KMS-11 (cell line): ENCODE measurements around the gene KLF2.
"Not testable (repeated sequence)": the region's sequence is repeated elsewhere in the genome, so short reads cannot be mapped to it uniquely, and the experiment has no call there.

Source experiments
- H2AFZ ChIP-seq: fragments of 200-600 bp; sonication (generic); 2 replicates; pipeline ENCODE4 v1.6.1; 2016; ENCODE audit warnings: antibody characterized with exemption, mixed run types, low read depth
- H3K27ac ChIP-seq: fragments of 200-600 bp; sonication (generic); 2 replicates; pipeline ENCODE4 v1.6.1; 2016; ENCODE audit warnings: mild to moderate bottlenecking, mixed run types
- H3K27me3 ChIP-seq: fragments of 200-600 bp; sonication (generic); 2 replicates; pipeline ENCODE4 v1.6.1; 2017; ENCODE audit warnings: mild to moderate bottlenecking, low read depth, mixed run types, moderate library complexity; ENCODE audit not compliant: insufficient read depth
- H3K36me3 ChIP-seq: fragments of 200-600 bp; sonication (generic); 2 replicates; pipeline ENCODE4 v1.6.1; 2017; ENCODE audit warnings: mild to moderate bottlenecking, mixed run types; ENCODE audit not compliant: insufficient read depth
- H3K4me1 ChIP-seq: fragments of 200-600 bp; sonication (generic); 2 replicates; pipeline ENCODE4 v1.6.1; 2016; ENCODE audit warnings: mild to moderate bottlenecking, low read depth, mixed run types; ENCODE audit not compliant: poor library complexity, severe bottlenecking
- H3K4me2 ChIP-seq: fragments of 200-600 bp; sonication (generic); 2 replicates; pipeline ENCODE4 v1.7.0; 2016; ENCODE audit warnings: mild to moderate bottlenecking, mixed run types
- H3K4me3 ChIP-seq: fragments of 200-600 bp; sonication (generic); IDR thresholded peaks from 2 replicates; pipeline ENCODE4 v1.6.1; 2017; ENCODE audit warnings: low read depth, low read length, mixed read lengths; ENCODE audit not compliant: insufficient read depth
- H3K79me2 ChIP-seq: fragments of 200-600 bp; sonication (generic); 2 replicates; pipeline ENCODE4 v1.6.1; 2016; ENCODE audit warnings: low read depth, mixed run types; ENCODE audit not compliant: insufficient read depth
- H3K9ac ChIP-seq: fragments of 200-600 bp; sonication (generic); 2 replicates; pipeline ENCODE4 v1.6.1; 2016; ENCODE audit warnings: mild to moderate bottlenecking, mixed run types
- H4K20me1 ChIP-seq: fragments of 200-600 bp; sonication (generic); 2 replicates; pipeline ENCODE4 v1.6.1; 2016; ENCODE audit warnings: mild to moderate bottlenecking, mixed run types; ENCODE audit not compliant: insufficient read depth
- TF ChIP-seq, protein P1 (sequence below): fragments of 200-600 bp; sonication (generic); conservative IDR thresholded peaks from 2 replicates; pipeline ENCODE4 v1.6.1; 2017; ENCODE audit warnings: low read depth, mild to moderate bottlenecking, antibody characterized with exemption, low read length, moderate library complexity, mixed read lengths

Gene KLF2

DNA sequence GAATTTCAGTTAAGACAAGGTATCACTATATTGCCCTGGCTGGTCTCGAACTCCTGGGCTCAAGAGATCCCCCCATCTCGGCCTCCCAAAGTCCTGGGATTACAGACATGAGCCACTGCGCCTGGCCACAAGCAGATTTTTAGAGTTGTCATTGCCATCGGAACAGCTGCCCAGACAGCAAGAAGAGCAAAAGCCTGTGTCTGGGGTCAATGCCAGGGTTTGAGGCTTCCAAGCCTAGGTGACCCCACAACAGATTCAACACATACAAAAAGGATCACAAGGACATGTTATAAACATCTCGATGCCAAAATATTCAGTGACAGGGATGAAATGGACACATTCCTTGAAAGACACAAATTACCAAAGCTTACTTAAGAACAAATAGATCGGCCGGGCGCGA is 40.1 kb upstream of the KLF2 start:
- Histone ChIP-seq H4K20me1 (no peaks in the 10 kb centered on the region), H3K4me3 (no peak overlapping the region), H3K4me1 (no peaks in the 10 kb centered on the region), H3K27ac (no peak overlapping the region), H3K9ac (no peak overlapping the region), H3K27me3 (peaks cover 18% of the 10 kb centered on the region), H3K4me2 (no peak overlapping the region), H2AFZ (no peak overlapping the region), H3K36me3 (no peaks in the 10 kb centered on the region), H3K79me2 (no peaks in the 10 kb centered on the region)
- TF ChIP-seq, protein P1, sequence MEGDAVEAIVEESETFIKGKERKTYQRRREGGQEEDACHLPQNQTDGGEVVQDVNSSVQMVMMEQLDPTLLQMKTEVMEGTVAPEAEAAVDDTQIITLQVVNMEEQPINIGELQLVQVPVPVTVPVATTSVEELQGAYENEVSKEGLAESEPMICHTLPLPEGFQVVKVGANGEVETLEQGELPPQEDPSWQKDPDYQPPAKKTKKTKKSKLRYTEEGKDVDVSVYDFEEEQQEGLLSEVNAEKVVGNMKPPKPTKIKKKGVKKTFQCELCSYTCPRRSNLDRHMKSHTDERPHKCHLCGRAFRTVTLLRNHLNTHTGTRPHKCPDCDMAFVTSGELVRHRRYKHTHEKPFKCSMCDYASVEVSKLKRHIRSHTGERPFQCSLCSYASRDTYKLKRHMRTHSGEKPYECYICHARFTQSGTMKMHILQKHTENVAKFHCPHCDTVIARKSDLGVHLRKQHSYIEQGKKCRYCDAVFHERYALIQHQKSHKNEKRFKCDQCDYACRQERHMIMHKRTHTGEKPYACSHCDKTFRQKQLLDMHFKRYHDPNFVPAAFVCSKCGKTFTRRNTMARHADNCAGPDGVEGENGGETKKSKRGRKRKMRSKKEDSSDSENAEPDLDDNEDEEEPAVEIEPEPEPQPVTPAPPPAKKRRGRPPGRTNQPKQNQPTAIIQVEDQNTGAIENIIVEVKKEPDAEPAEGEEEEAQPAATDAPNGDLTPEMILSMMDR, result no peak

DNA sequence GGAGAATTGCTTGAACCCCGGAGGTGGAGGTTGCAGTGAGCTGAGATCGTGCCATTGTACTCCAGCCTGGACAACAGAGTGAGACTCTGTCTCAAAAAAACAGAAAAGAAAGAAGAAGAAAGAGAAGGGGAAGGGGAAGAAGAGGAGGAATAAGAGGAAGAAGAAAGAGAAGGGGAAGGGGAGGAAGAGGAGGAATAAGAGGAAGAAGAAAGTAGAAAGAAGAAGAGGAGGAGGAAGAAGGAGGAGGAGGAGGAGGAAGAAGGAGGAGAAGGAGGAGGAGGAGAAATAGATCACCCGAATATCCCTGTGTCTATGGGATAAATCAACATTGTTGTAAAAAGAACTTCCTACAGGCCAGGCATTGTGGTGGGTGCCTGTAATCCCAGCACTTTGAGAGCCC is 39.5 kb upstream of the KLF2 start:
- H3K9ac ChIP-seq, H3K27ac ChIP-seq, H3K4me1 ChIP-seq, H3K4me3 ChIP-seq, H2AFZ ChIP-seq, H4K20me1 ChIP-seq, H3K4me2 ChIP-seq, H3K36me3 ChIP-seq, H3K79me2 ChIP-seq: not testable (repeated sequence)
- peaks cover 18% of the 10 kb centered on the region for H3K27me3 ChIP-seq

DNA sequence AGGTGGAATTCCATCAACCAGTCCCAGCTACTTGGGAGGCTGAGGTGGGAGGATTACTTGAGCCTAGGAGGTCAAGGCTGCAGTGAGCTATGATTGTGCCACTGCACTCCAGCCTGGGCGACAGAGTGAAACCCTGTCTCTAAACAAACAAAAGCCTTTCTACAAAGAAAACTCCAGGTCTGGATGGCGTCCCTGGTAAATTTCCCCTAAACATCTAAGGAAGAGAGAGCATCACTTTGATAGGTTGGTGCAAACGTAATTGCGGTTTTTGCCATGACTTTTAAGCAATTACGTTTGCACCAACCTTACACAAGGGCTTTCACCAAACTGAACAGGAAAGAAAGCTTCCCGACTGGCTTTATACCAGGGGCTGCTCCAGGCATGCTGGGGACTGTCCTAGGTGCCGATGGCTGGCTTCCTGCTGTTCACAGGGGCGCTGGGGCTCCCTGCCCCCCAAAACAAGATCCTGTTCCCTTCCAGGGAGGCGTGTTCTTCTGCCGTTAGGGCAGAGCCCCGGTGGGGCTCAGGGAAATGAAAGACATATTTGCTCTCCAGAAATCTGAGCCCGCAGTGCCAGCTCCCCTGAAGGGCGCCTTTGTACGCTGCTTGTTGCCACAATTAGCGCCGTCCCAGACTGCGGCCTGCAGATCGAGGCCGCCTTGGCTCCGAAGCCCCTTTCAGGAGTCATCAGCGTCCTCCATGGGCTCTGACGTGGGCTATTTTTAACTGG is 38.7 kb upstream of the KLF2 start:
- Histone ChIP-seq H3K4me1 (no peaks in the 10 kb centered on the region), H3K27ac (no peak overlapping the region), H4K20me1 (no peaks in the 10 kb centered on the region), H3K4me3 (no peak overlapping the region), H3K79me2 (no peaks in the 10 kb centered on the region), H3K4me2 (no peak overlapping the region), H3K27me3 (peaks cover 18% of the 10 kb centered on the region), H3K36me3 (no peaks in the 10 kb centered on the region), H2AFZ (no peak overlapping the region), H3K9ac (no peak overlapping the region)
- TF ChIP-seq, protein P1, result no peak

DNA sequence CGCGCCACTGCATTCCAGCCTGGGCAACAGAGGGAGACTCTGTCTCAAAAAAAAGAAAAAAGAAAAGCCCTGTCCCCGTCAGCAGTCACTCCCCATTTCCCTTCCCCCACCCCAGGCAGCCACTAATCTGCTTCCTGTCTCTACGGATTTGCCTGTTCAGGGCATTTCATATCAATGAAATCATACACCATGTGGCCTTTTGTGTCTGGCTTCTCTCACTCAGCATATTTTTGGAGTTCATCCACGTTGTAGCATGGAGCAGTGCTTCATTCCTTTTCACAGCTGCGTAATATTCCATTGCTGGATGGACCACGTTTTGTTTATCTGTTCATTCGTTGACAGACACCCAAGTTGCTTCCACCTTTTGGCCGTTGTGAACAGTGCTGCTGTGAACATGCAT is 36.1 kb upstream of the KLF2 start:
- Histone ChIP-seq H3K27me3 (peaks cover 25% of the 10 kb centered on the region), H3K36me3 (no peaks in the 10 kb centered on the region), H3K27ac (no peak overlapping the region), H3K4me1 (peaks cover 7% of the 10 kb centered on the region), H3K79me2 (no peaks in the 10 kb centered on the region), H3K4me2 (no peak overlapping the region), H3K9ac (no peak overlapping the region), H2AFZ (no peak overlapping the region), H3K4me3 (no peak overlapping the region), H4K20me1 (no peaks in the 10 kb centered on the region)
- TF ChIP-seq, protein P1, result no peak

DNA sequence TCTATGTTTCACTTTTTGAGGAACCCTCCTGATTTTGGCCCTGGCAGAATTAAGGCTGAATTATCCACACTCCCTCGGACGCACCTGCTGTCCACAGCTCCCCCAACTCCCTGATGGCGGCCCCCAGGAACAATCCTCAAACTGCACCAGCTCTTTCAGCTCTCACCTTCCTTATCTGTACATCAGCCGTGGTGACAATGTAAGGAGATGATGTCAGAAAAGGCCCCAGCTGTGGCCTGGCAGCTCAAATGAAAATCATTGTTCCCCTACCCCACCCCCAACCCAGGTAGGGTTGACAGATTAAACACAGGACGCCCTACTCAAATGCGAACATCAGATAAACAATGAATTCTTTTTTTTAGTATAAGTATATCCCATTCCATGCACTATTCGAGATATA is 35.0 kb upstream of the KLF2 start:
- H3K27me3 ChIP-seq, result peaks cover 25% of the 10 kb centered on the region
- TF ChIP-seq, protein P1, result no peak
- no peak overlapping the region for H3K4me3 ChIP-seq
- H3K4me1 ChIP-seq, result peaks cover 13% of the 10 kb centered on the region
- H3K27ac ChIP-seq, result no peak overlapping the region
- no peaks in the 10 kb centered on the region for H3K36me3 ChIP-seq
- H3K4me2 ChIP-seq, result no peak overlapping the region
- H2AFZ ChIP-seq, result no peak overlapping the region
- H3K79me2 ChIP-seq, result no peaks in the 10 kb centered on the region
- no peak overlapping the region for H3K9ac ChIP-seq
- no peaks in the 10 kb centered on the region for H4K20me1 ChIP-seq
